OCI-LY1 (cell line): Measurements from ENCODE around the gene NLRP4.

Source experiments
- H2AFZ ChIP-seq: fragments of 200-600 bp; sonication (generic), shearing (Covaris generic); 2 replicates; pipeline ENCODE4 v1.6.0; 2014; ENCODE audit warnings: antibody characterized with exemption, mild to moderate bottlenecking, low read length
- H3F3A ChIP-seq: fragments of 200-600 bp; sonication (generic), shearing (Covaris generic); 2 replicates; pipeline ENCODE4 v1.6.0; 2014; ENCODE audit warnings: mild to moderate bottlenecking, antibody characterized with exemption, low read length, moderate library complexity; ENCODE audit not compliant: insufficient read depth
- H3K27ac ChIP-seq: fragments of 200-600 bp; sonication (generic); 2 replicates; pipeline ENCODE4 v1.5.1; 2014; ENCODE audit warnings: low read length, mixed run types, mild to moderate bottlenecking, low read depth; ENCODE audit not compliant: poor library complexity, severe bottlenecking
- H3K27me3 ChIP-seq: fragments of 200-600 bp; sonication (generic); 2 replicates; pipeline ENCODE4 v1.6.0; 2014; ENCODE audit warnings: antibody characterized with exemption, mild to moderate bottlenecking, low read length, moderate library complexity; ENCODE audit not compliant: insufficient read depth
- H3K36me3 ChIP-seq: fragments of 200-600 bp; sonication (generic); 2 replicates; pipeline ENCODE4 v1.6.1; 2014; ENCODE audit warnings: mild to moderate bottlenecking, antibody characterized with exemption, low read length, moderate library complexity, mixed read lengths; ENCODE audit not compliant: insufficient read depth
- H3K4me1 ChIP-seq: fragments of 200-600 bp; sonication (generic); 2 replicates; pipeline ENCODE4 v1.5.1; 2014; ENCODE audit warnings: mild to moderate bottlenecking, low read length, moderate library complexity; ENCODE audit not compliant: insufficient read depth, severe bottlenecking
- H3K4me2 ChIP-seq: fragments of 200-600 bp; sonication (generic), shearing (Covaris generic); 2 replicates; pipeline ENCODE4 v1.6.1; 2014; ENCODE audit warnings: low read length
- H3K4me3 ChIP-seq: fragments of 200-600 bp; sonication (generic); 2 replicates; pipeline ENCODE4 v1.5.1; 2014; ENCODE audit warnings: low read length, low read depth, mild to moderate bottlenecking, mixed read lengths; ENCODE audit not compliant: poor library complexity, severe bottlenecking
- H3K79me2 ChIP-seq: fragments of 200-600 bp; shearing (Covaris generic); 2 replicates; pipeline ENCODE4 v1.6.1; 2016; ENCODE audit warnings: mixed run types, low read length, mixed read lengths; ENCODE audit not compliant: insufficient read depth
- H3K9ac ChIP-seq: fragments of 200-600 bp; sonication (generic), shearing (Covaris generic); 2 replicates; pipeline ENCODE4 v1.6.1; 2014; ENCODE audit warnings: mild to moderate bottlenecking, low read length, mixed read lengths
- H3K9me2 ChIP-seq: fragments of 200-600 bp; sonication (generic), shearing (Covaris generic); 2 replicates; pipeline ENCODE4 v1.6.1; 2014; ENCODE audit warnings: low read depth, mild to moderate bottlenecking, low read length, mixed read lengths
- H3K9me3 ChIP-seq: fragments of 200-600 bp; shearing (Covaris generic); 2 replicates; pipeline ENCODE4 v1.6.1; 2014; ENCODE audit warnings: low read length, mixed read lengths
- H4K20me1 ChIP-seq: fragments of 200-600 bp; sonication (generic), shearing (Covaris generic); 2 replicates; pipeline ENCODE4 v1.6.0; 2016; ENCODE audit warnings: mild to moderate bottlenecking, low read length; ENCODE audit not compliant: insufficient read depth
- EZH2 ChIP-seq: fragments of 200-600 bp; sonication (generic), shearing (Covaris generic); IDR thresholded peaks from 2 replicates; pipeline ENCODE4 v1.8.0; 2017; ENCODE audit warnings: borderline replicate concordance, mixed run types, mild to moderate bottlenecking, antibody characterized with exemption, low read length, moderate library complexity, mixed read lengths
- TF ChIP-seq, protein P1 (sequence below): fragments of 200-600 bp; sonication (generic), shearing (Covaris generic); IDR thresholded peaks from 2 replicates; pipeline ENCODE4 v1.5.1; 2017; ENCODE audit warnings: mild to moderate bottlenecking, antibody characterized with exemption, low read length, moderate library complexity, mixed read lengths

Gene NLRP4

DNA sequence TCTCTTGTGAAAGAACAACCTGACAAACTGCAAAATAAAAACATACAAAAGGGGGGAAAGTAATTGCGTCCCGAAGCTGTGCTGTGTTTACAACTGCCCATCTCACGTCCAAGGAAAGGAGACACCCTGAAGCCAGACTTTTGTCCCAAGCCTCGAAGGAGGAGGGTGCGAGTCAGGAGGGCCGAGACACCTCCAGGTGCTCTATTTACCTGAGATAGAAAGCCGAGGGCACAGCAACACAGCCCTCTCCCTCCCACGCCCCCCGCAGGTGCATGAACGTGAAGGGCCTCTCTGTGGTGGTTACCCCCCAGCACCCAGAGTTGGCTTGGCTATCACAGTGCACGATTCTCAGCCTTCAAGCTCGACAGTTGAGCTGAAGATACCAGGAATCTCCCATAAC, 62.6 kb downstream of the NLRP4 start:
- H3K27me3 ChIP-seq: no peaks in the 10 kb centered on the region; the same call in 1 of the 2 replicates
- H4K20me1 ChIP-seq: no peaks in the 10 kb centered on the region
- no peaks in the 10 kb centered on the region for H3F3A ChIP-seq
- no peaks in the 10 kb centered on the region for H3K9me2 ChIP-seq
- no peak overlapping the region for H3K4me2 ChIP-seq
- no peak overlapping the region for H3K4me3 ChIP-seq
- H3K9ac ChIP-seq: no peak overlapping the region
- no peak overlapping the region for H3K27ac ChIP-seq
- H3K4me1 ChIP-seq: no peaks in the 10 kb centered on the region
- no peaks in the 10 kb centered on the region for H3K36me3 ChIP-seq
- H3K9me3 ChIP-seq: no peaks in the 10 kb centered on the region
- TF ChIP-seq EZH2: no peak
- TF ChIP-seq, protein P1, sequence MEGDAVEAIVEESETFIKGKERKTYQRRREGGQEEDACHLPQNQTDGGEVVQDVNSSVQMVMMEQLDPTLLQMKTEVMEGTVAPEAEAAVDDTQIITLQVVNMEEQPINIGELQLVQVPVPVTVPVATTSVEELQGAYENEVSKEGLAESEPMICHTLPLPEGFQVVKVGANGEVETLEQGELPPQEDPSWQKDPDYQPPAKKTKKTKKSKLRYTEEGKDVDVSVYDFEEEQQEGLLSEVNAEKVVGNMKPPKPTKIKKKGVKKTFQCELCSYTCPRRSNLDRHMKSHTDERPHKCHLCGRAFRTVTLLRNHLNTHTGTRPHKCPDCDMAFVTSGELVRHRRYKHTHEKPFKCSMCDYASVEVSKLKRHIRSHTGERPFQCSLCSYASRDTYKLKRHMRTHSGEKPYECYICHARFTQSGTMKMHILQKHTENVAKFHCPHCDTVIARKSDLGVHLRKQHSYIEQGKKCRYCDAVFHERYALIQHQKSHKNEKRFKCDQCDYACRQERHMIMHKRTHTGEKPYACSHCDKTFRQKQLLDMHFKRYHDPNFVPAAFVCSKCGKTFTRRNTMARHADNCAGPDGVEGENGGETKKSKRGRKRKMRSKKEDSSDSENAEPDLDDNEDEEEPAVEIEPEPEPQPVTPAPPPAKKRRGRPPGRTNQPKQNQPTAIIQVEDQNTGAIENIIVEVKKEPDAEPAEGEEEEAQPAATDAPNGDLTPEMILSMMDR: no peak
- H2AFZ ChIP-seq: no peak overlapping the region
- H3K79me2 ChIP-seq: no peaks in the 10 kb centered on the region

DNA sequence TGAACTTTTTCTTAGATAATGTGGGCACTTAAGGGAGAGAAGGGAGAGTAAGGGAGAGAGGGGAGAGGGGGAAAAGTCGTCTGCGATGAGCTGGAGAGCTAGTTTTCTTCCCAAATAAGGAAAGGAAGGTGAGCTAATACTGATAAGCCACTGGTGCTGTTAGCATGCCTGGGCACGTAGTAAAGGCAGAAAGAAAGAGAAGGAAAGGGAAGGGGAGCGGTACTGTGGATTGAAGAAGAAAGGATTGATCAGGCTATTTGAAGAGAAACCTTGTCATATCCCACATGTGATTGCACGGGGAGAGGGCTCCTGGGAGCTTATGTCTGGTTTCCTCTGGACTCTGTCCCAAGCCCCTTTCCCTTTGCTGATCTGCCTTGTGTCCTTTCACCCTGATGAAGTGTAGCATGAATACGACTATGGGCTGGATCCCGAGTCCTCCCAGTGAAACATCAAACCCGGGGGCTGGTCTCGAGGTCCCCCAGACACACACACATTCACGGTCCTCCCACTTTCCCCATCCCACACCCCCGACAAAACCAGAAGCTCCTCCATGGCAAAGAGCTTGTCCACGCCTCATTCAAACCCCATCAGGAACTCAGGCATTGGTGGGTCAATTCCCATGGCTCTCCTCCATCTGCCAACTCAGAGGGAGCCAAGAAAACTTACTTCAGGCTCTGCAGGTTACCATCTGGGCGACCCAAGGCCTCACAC, 65.2 kb downstream of the NLRP4 start:
- H3K36me3 ChIP-seq: no peaks in the 10 kb centered on the region
- no peak overlapping the region for H3K27ac ChIP-seq
- H2AFZ ChIP-seq: no peak overlapping the region
- no peaks in the 10 kb centered on the region for H3K4me1 ChIP-seq
- no peaks in the 10 kb centered on the region for H3F3A ChIP-seq
- H3K79me2 ChIP-seq: no peaks in the 10 kb centered on the region
- H3K9me3 ChIP-seq: no peaks in the 10 kb centered on the region
- H3K4me2 ChIP-seq: no peak overlapping the region
- no peak for TF ChIP-seq EZH2
- TF ChIP-seq, protein P1: no peak
- H3K9me2 ChIP-seq: no peaks in the 10 kb centered on the region
- H3K27me3 ChIP-seq: no peaks in the 10 kb centered on the region; the same call in 1 of the 2 replicates
- no peak overlapping the region for H3K4me3 ChIP-seq
- no peaks in the 10 kb centered on the region for H4K20me1 ChIP-seq
- H3K9ac ChIP-seq: no peak overlapping the region

DNA sequence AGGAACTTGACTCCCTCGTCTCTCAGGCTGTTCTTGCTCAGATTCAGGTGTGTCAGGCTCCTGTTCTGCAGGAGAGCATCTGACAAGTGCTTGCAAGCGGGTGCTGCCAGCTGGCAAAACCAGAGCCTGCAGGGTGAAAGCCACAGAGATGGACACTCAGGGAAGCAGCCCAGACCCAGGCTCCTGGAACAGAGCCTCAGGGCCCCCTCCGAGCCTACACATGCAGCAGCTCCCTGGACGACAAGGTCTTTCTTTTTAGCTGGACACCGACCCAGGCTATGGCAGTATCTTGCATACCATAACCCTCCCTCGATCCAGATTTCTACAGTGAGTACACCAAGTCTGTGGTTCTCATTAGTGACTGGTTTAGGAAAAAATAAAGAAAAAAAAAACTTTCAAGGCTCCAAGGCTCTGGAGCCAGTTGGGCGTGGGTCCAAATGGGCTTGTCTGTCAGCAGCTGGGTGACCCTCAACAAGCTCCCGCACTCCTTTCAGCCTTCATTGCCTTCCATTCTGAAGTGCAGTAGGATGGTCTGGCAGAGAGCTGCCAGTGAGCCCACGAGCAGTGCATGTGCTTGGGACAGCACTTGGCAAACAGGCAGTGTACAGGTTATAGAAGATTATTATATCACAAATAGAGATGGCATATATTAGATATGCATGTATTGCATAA, 65.9 kb downstream of the NLRP4 start:
- no peaks in the 10 kb centered on the region for H3K9me3 ChIP-seq
- no peaks in the 10 kb centered on the region for H3K4me1 ChIP-seq
- H3K9me2 ChIP-seq: no peaks in the 10 kb centered on the region
- no peak for TF ChIP-seq EZH2
- TF ChIP-seq, protein P1: no peak
- H3K9ac ChIP-seq: no peak overlapping the region
- no peak overlapping the region for H2AFZ ChIP-seq
- H3K27me3 ChIP-seq: no peaks in the 10 kb centered on the region; the same call in 1 of the 2 replicates
- no peak overlapping the region for H3K4me3 ChIP-seq
- H4K20me1 ChIP-seq: no peaks in the 10 kb centered on the region
- H3K4me2 ChIP-seq: no peak overlapping the region
- H3K79me2 ChIP-seq: no peaks in the 10 kb centered on the region
- H3K36me3 ChIP-seq: no peaks in the 10 kb centered on the region
- H3K27ac ChIP-seq: no peak overlapping the region
- no peaks in the 10 kb centered on the region for H3F3A ChIP-seq
